H9 (cell line): ENCODE results near the gene FBXO30. TPM values are rescaled to one million over a fixed set of nuclear protein-coding genes. Genes with fewer than 3 reads are reported as not detected.

Source experiments
- DNase-seq: peaks from one replicate; pipeline ENCODE4 v3.0.0-alpha.2; 2017
- H2AFZ ChIP-seq: one replicate; pipeline ENCODE4 v1.6.1; 2013; ENCODE audit warnings: mild to moderate bottlenecking, low read length, control low read depth, moderate library complexity
- H2AK5ac ChIP-seq: 2 replicates; pipeline ENCODE4 v1.6.1; 2013; ENCODE audit warnings: low read length, control low read depth, mixed read lengths; ENCODE audit not compliant: insufficient read length
- H2BK120ac ChIP-seq: one replicate; pipeline ENCODE4 v1.6.1; 2013; ENCODE audit warnings: low read depth, mild to moderate bottlenecking, low read length, control low read depth, inconsistent platforms; ENCODE audit not compliant: poor library complexity, severe bottlenecking
- H2BK12ac ChIP-seq: 2 replicates; pipeline ENCODE4 v1.6.1; 2013; ENCODE audit warnings: low read length, control low read depth, mixed read lengths, low read depth; ENCODE audit not compliant: insufficient read length
- H2BK15ac ChIP-seq: 2 replicates; pipeline ENCODE4 v1.6.1; 2013; ENCODE audit warnings: low read depth, low read length, control low read depth
- H2BK20ac ChIP-seq: one replicate; pipeline ENCODE4 v1.6.1; 2013; ENCODE audit warnings: low read depth, mild to moderate bottlenecking, low read length, control low read depth, inconsistent platforms; ENCODE audit not compliant: poor library complexity, severe bottlenecking
- H2BK5ac ChIP-seq: 2 replicates; pipeline ENCODE4 v1.6.1; 2013; ENCODE audit warnings: low read length, control low read depth, mixed read lengths; ENCODE audit not compliant: insufficient read length
- H3K14ac ChIP-seq: 2 replicates; pipeline ENCODE4 v1.6.1; 2013; ENCODE audit warnings: low read length, control low read depth; ENCODE audit not compliant: insufficient read depth
- H3K18ac ChIP-seq: 2 replicates; pipeline ENCODE4 v1.6.1; 2013; ENCODE audit warnings: low read depth, mild to moderate bottlenecking, mixed read lengths, low read length, control low read depth; ENCODE audit not compliant: insufficient read length
- H3K23ac ChIP-seq: 2 replicates; pipeline ENCODE4 v1.6.1; 2013; ENCODE audit warnings: low read length, control low read depth, mixed read lengths, low read depth; ENCODE audit not compliant: insufficient read length
- H3K23me2 ChIP-seq: 2 replicates; pipeline ENCODE4 v1.6.1; 2013; ENCODE audit warnings: low read depth, mild to moderate bottlenecking, mixed read lengths, low read length, control low read depth; ENCODE audit not compliant: insufficient read length, poor library complexity, severe bottlenecking
- H3K27ac ChIP-seq: 2 replicates; pipeline ENCODE4 v1.5.1; 2013; ENCODE audit warnings: low read length, control low read depth, mixed read lengths, low read depth; ENCODE audit not compliant: insufficient read length
- H3K27me3 ChIP-seq: 2 replicates; pipeline ENCODE4 v1.6.1; 2013; ENCODE audit warnings: low read length, control low read depth, inconsistent platforms; ENCODE audit not compliant: insufficient read depth
- H3K4ac ChIP-seq: 2 replicates; pipeline ENCODE4 v1.6.1; 2013; ENCODE audit warnings: low read depth, mild to moderate bottlenecking, control low read depth, inconsistent platforms, low read length, moderate library complexity
- H3K4me1 ChIP-seq: 2 replicates; pipeline ENCODE4 v1.6.1; 2013; ENCODE audit warnings: low read length, control low read depth, inconsistent platforms; ENCODE audit not compliant: insufficient read depth
- H3K4me2 ChIP-seq: 2 replicates; pipeline ENCODE4 v1.6.1; 2013; ENCODE audit warnings: low read length, control low read depth, mixed read lengths; ENCODE audit not compliant: insufficient read length, insufficient read depth
- H3K56ac ChIP-seq: 2 replicates; pipeline ENCODE4 v1.6.1; 2013; ENCODE audit warnings: low read depth, mild to moderate bottlenecking, mixed read lengths, low read length, control low read depth; ENCODE audit not compliant: insufficient read length
- H3K79me1 ChIP-seq: 2 replicates; pipeline ENCODE4 v1.6.1; 2013; ENCODE audit warnings: low read depth, mild to moderate bottlenecking, moderate library complexity, low read length, control low read depth, inconsistent platforms; ENCODE audit not compliant: insufficient read depth, poor library complexity, severe bottlenecking
- H3K79me2 ChIP-seq: 2 replicates; pipeline ENCODE4 v1.6.1; 2013; ENCODE audit warnings: low read length, control low read depth, inconsistent platforms; ENCODE audit not compliant: insufficient read depth
- H3K9ac ChIP-seq: 2 replicates; pipeline ENCODE4 v1.6.1; 2013; ENCODE audit warnings: low read length, control low read depth, mixed read lengths; ENCODE audit not compliant: insufficient read length; ENCODE audit errors: extremely low read depth
- H3K9me3 ChIP-seq: one replicate; pipeline ENCODE4 v1.6.1; 2013; ENCODE audit warnings: low read depth, low read length, inconsistent platforms; ENCODE audit not compliant: control insufficient read depth
- H3T11ph ChIP-seq: one replicate; pipeline ENCODE4 v1.6.1; 2013; ENCODE audit warnings: mild to moderate bottlenecking, low read length, control low read depth, inconsistent platforms
- H4K20me1 ChIP-seq: one replicate; pipeline ENCODE4 v1.6.1; 2013; ENCODE audit not compliant: control insufficient read depth, insufficient read length, insufficient read depth
- H4K5ac ChIP-seq: 2 replicates; pipeline ENCODE4 v1.6.1; 2013; ENCODE audit warnings: low read depth, mild to moderate bottlenecking, mixed read lengths, low read length, control low read depth; ENCODE audit not compliant: insufficient read length
- H4K8ac ChIP-seq: replicated peaks from 2 replicates; pipeline ENCODE4 v1.6.1; 2013; ENCODE audit warnings: low read length, control low read depth, mixed read lengths, low read depth; ENCODE audit not compliant: insufficient read length
- H4K91ac ChIP-seq: 2 replicates; pipeline ENCODE4 v1.6.1; 2013; ENCODE audit warnings: low read depth, mild to moderate bottlenecking, moderate library complexity, mixed read lengths, low read length, control low read depth; ENCODE audit not compliant: insufficient read length
- H3K27ac Mint-ChIP-seq, 3 experiments: 2 replicates in 2 of 3; 3 replicates in 1 of 3; pipeline ENCODE4 v1.8.0; 2020 to 2021; ENCODE audit warnings: mixed read lengths in 3 of 3, mild to moderate bottlenecking in 1 of 3, moderate library complexity in 1 of 3
- H3K27me3 Mint-ChIP-seq: 2 replicates; pipeline ENCODE4 v1.8.0; 2021; ENCODE audit warnings: low read depth, mild to moderate bottlenecking, moderate library complexity, mixed read lengths
- H3K36me3 Mint-ChIP-seq, 3 experiments: 2 replicates in 2 of 3; 3 replicates in 1 of 3; pipeline ENCODE4 v1.8.0; 2020 to 2021; ENCODE audit warnings: low read depth in 3 of 3, mixed read lengths in 3 of 3; ENCODE audit not compliant: insufficient read depth in 1 of 3
- H3K4me1 Mint-ChIP-seq, 2 experiments: 2 replicates each; pipeline ENCODE4 v1.8.0; 2020; ENCODE audit warnings: mixed read lengths in 2 of 2
- H3K4me3 Mint-ChIP-seq, 2 experiments: 2 replicates in 1 of 2; 3 replicates in 1 of 2; pipeline ENCODE4 v1.8.0; 2020 to 2021; ENCODE audit warnings: mild to moderate bottlenecking in 2 of 2, mixed read lengths in 2 of 2, moderate library complexity in 1 of 2
- H3K9me3 Mint-ChIP-seq, 2 experiments: 2 replicates in 1 of 2; 3 replicates in 1 of 2; pipeline ENCODE4 v1.8.0; 2020; ENCODE audit warnings: mild to moderate bottlenecking in 2 of 2, mixed read lengths in 2 of 2, moderate library complexity in 1 of 2
- CTCF ChIP-seq: fragments of 200-600 bp; sonication (generic); conservative IDR thresholded peaks from 3 replicates; pipeline ENCODE4 v1.8.0; 2021; ENCODE audit warnings: antibody characterized with exemption, mild to moderate bottlenecking
- WGBS: extraction: QIAGEN DNeasy Blood & Tissue Kit; methylation state at CpG from one replicate; pipeline ENCODE4 v1.1.7; 2013; ENCODE audit warnings: missing lambda C conversion rate, low lambda C conversion rate, mixed read lengths; ENCODE audit not compliant: insufficient read length; ENCODE audit errors: extremely low coverage; 5-methylcytosine and 5-hydroxymethylcytosine counted together
- total RNA-seq: library from RNA; stranded (reverse); gene quantifications from 2 replicates; pipeline ENCODE4 v1.2.1, GENCODE V29; 2021

FBXO30 gene
- total RNA-seq, 1 experiment from 2014 or later, result 16.9 TPM

- Mint-ChIP-seq H3K27ac (no peak overlapping the region), H3K4me1 (0 out of 4 replicates have a peak, but pooled peaks cover 0 to 2% of the 10 kb centered on the region in 2 experiments), H3K36me3 (no peaks in the 10 kb centered on the region), H3K9me3 (no peaks in the 10 kb centered on the region), H3K4me3 (no peak overlapping the region), H3K27me3 (no peaks in the 10 kb centered on the region)
- Histone ChIP-seq H3K9ac (no peak overlapping the region), H3K18ac (no peak overlapping the region), H3K4ac (no peak overlapping the region), H3K27ac (no peak overlapping the region), H3K14ac (no peak overlapping the region), H3K27me3 (no peaks in the 10 kb centered on the region), H3K9me3 (no peaks in the 10 kb centered on the region), H2BK120ac (no peak overlapping the region), H2BK15ac (no peak overlapping the region), H4K20me1 (no peaks in the 10 kb centered on the region), H2AFZ (no peak overlapping the region), H3T11ph (no peak overlapping the region), H3K23me2 (no peaks in the 10 kb centered on the region), H4K8ac (no peak overlapping the region), H3K4me2 (no peak overlapping the region), H4K5ac (no peak overlapping the region), H4K91ac (no peak overlapping the region), H2BK5ac (no peak overlapping the region), H2BK12ac (no peak overlapping the region), H3K56ac (no peak overlapping the region), H3K79me1 (no peaks in the 10 kb centered on the region), H2AK5ac (no peak overlapping the region), H3K23ac (no peak overlapping the region), H2BK20ac (no peak overlapping the region), H3K4me1 (no peaks in the 10 kb centered on the region), H3K79me2 (no peaks in the 10 kb centered on the region)
- no peak for TF ChIP-seq CTCF
- DNase-seq, result no peak
- no CpG with 5 or more reads among the region's 2 CpGs for WGBS
Observed at GRCh38 chr6:145752638-145753037, 62.0 kb downstream of the FBXO30 start.
